ELR (cell line): ENCODE measurements around the gene HIF1A.
A peak's percentile ranks its signal among the peaks of the same experiment; 100 is the strongest.
"Not testable (repeated sequence)": the region's sequence is repeated elsewhere in the genome, so short reads cannot be mapped to it uniquely, and the experiment has no call there.

Source experiments
- DNase-seq: peaks from one replicate; pipeline ENCODE4 v3.0.0-alpha.2; 2015; ENCODE audit warnings: low read depth

The HIF1A gene

DNA sequence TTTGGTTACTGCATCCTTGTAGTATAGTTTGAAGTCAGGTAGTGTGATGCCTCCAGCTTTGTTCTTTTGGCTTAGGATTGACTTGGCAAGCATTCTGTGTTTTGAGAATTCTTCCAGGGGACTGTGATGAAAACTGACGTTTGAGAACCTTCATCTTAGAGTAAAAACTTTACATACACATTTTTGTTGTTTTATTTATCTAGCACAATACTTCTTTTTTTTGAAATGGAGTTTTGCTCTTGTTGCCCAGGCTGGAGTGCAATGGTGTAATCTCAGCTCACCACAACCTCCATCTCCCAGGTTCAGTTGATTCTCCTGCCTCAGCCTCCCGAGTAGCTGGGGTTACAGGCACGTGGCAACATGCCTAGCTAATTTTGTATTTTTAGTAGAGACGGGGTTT, 13.4 kb downstream of the HIF1A start:
- DNase-seq = not testable (repeated sequence)

DNA sequence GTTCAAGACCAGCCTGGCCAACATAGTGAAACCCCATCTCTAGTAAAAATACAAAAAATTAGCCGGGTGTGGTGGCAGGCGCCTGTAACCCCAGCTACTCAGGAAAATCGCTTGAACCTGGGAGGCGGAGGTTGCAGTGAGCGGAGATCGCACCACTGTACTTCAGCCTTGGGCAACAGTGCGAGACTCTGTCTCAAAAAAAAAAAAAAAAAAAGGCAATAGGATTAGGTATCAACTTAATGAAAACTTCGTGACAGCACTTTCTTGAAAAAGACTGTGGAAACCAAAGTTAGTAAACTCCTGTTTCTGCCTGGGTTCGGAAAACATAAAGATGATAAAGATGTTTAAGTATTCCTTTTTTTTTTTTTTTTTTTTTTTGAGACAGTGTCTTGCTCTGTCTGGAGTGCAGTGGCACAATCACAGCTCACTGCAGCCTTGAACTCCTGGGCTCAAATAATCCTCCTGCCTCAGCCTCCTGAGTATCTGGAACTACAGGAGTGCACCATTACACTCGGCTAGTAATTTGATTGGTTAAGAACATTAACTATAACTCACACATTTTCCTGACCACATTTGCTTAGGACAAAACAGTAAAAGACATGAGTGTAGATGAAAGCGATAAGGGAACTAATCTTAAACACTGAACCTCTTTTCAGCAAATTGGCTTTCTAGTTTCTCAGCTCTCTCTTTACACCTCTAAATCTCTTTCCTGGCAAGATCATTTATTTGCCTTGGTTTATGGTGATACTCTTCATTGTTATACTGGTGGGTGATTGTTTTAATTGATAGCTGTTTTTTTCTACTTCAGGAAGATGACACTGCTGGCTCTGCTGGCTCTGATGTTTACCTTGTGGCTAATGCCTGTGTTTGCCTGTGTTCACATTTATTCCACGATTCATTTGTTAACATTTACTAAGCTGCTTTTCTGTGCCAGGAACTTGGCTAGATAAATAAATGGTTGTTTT, 15.8 kb downstream of the HIF1A start:
- DNase-seq = no peak

- DNase-seq = no peak
Observed at GRCh38 chr14:61712137-61712536, 16.8 kb downstream of the HIF1A start.

- no peak for DNase-seq
Observed at GRCh38 chr14:61713724-61714437, 18.6 kb downstream of the HIF1A start.

- no peak for DNase-seq
Observed at GRCh38 chr14:61716956-61717355, 21.6 kb downstream of the HIF1A start.

GRCh38 chr14:61718039-61718438, 22.7 kb downstream of the HIF1A start:
- DNase-seq = no peak

- DNase-seq = no peak
Observed at GRCh38 chr14:61719344-61720293, 24.3 kb downstream of the HIF1A start.

- no peak for DNase-seq
Observed at GRCh38 chr14:61720294-61720661, 25.0 kb downstream of the HIF1A start.

DNA sequence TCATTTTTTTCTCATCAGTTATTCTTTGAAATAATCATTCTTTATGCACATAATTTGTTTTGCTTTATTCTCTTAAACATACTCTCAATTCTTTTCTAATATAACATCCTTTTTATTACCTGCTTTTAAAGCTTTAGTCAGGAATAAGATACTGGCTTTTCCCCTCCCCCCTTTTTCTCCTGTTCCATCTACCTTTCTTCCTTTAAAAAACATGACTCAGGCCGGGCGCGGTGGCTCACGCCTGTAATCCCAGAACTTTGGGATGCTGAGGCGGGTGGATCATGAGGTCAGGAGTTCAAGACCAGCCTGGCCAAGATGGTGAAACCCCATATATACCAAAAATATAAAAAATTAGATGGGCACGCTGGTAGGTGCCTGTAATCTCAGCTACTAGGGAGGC, 25.4 kb downstream of the HIF1A start:
- no peak for DNase-seq

DNA sequence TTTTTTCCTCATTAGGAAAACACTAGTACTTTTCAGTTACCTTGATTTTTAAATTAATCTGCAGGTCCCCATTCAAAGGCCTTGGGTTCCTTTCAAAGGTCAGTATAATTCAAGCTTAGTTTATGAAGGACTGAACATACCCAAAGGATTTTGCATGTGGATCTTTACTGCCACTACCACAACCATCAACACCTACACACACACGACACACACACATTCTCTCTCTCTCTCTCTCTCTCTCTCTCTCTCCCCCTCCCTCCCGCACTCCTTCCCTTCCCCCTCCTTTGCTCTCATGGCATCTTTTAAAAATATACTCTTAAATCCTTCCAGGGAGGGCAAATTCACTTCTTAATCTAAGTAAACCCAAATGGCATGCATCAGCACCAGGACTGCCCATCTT, 28.8 kb downstream of the HIF1A start:
- no peak for DNase-seq

DNA sequence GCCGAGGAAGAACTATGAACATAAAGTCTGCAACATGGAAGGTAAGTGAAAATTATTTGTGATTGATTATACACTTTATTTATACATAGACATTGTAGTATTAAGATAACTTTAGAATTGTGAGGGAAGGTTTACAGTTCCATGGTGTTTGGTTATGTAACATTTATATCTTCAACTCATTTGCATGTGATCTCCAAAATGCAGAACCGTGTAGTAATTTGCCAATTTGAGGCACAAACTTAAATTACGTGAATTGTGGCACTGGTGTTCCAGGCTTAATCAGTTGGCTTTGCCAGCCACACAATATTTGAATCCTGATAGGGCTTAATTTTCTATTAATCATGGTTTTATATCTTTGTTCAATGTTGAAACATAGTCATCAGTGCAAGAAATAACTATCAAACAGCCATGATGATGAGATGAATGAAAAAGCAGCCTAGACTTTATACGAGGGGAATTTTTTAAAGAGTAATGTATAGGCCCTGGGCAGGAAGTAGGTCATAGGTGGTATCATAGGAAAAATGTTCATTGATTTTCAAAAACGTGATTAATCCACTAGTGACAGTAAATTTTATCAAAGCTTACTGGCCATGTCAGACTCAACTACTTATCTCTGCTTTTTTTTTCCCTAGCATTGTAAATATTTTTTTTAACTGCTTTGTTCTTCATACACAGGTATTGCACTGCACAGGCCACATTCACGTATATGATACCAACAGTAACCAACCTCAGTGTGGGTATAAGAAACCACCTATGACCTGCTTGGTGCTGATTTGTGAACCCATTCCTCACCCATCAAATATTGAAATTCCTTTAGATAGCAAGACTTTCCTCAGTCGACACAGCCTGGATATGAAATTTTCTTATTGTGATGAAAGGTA, 31.7 kb downstream of the HIF1A start:
- DNase-seq = no peak

- peak; percentile 49 for DNase-seq
Observed at GRCh38 chr14:61730756-61731373, 35.6 kb downstream of the HIF1A start.

DNA sequence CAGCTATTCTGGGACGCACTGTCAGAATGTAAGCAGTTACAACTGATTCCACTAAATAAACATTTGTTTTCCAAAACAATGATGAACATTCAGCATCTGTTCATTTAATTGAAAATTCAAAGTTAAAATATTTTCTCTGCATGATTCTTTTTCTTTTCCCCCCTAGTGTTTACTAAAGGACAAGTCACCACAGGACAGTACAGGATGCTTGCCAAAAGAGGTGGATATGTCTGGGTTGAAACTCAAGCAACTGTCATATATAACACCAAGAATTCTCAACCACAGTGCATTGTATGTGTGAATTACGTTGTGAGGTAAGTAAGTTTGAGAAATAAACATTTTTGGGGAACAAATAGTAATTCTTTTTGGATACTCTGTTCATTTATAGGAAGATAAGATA, 38.7 kb downstream of the HIF1A start:
- DNase-seq = peak; percentile 36

GRCh38 chr14:61736751-61737150, 41.4 kb downstream of the HIF1A start:
- DNase-seq = no peak

DNA sequence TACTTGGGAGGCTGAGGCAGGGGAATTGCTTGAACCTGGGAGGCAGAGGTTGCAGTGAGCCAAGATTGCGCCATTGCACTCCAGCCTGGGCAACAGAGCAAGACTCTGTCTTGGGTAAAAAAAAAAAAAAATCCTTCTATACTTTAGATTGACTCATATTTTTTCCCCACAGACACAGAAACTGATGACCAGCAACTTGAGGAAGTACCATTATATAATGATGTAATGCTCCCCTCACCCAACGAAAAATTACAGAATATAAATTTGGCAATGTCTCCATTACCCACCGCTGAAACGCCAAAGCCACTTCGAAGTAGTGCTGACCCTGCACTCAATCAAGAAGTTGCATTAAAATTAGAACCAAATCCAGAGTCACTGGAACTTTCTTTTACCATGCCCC, 42.6 kb downstream of the HIF1A start:
- no peak for DNase-seq

DNA sequence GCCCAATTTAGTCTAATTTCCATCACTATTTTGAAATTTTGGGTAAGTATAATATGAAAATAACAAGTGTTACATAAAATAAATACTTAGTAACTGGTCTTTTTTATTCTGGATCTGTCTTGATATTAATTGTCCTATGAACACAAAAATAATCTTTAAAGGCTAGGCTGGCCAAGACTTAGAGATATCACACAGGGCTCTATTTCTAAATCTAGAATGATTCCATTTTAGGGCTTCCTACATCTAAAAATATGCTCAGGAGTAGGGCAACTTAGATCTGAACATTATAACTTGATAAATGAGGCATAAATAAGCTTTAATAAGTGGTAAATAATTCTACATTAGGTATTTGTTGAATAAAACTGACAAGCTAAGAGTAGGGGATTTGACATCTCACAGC, 43.8 kb downstream of the HIF1A start:
- no peak for DNase-seq

DNA sequence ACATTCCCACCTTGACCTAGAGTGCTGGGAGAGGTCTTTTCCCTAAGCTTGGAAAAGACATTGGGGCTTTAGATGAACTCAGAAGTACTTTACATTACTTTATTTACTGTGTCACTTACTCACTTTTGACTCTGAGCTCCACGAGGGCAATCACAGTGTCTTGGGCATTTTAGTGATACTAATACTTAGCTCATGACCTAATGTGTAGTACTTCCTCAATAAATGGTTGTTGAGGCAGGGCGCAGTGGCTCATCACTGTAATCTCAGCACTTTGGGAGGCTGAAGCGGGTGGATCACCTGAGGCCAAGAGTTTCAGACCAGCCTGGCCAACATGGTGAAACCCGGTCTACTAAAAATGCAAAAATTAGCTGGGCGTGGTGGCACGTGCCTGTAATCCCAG, 47.1 kb downstream of the HIF1A start:
- DNase-seq = no peak

DNA sequence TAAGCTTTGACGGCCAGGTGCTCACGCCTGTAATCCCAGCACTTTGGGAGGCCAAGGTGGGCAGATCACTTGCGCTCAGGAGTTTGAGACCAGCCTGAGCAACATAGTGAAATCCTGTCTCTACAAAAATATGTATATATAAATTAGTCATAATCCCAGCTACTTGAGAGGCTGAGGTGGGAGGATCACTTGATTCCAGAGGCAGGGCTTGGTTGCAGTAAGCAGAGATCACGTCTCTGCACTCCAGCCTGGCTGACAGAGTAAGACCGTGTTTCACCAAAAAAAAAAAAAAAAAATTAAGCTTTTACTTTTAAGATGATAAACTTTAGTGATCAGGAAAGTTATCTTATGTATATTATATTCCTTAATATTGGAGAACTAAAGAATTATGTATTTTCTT, 48.9 kb downstream of the HIF1A start:
- DNase-seq = no peak

DNA sequence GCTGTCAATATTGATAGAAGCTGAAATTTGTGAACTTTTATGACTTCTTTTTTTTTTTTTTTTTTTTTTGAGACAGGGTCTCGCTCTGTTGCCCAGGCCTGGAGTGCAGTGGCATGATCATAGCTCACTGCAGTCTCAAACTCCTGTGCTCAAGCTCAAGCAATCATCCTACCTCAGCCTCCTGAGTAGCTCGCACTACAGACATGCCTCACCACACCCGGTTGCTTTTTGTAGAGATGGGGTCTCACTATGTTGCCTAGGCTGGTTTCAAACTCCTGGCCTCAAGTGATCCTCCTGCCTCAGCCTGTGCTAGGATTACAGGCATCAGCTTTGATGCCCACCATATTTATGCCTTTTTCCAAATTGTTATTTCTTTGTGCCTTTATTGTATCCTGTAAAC, 51.0 kb downstream of the HIF1A start:
- not testable (repeated sequence) for DNase-seq

DNA sequence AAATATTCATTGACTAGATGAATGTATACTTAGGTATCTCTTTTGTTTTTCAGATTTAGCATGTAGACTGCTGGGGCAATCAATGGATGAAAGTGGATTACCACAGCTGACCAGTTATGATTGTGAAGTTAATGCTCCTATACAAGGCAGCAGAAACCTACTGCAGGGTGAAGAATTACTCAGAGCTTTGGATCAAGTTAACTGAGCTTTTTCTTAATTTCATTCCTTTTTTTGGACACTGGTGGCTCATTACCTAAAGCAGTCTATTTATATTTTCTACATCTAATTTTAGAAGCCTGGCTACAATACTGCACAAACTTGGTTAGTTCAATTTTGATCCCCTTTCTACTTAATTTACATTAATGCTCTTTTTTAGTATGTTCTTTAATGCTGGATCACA, 51.6 kb downstream of the HIF1A start:
- no peak for DNase-seq

DNA sequence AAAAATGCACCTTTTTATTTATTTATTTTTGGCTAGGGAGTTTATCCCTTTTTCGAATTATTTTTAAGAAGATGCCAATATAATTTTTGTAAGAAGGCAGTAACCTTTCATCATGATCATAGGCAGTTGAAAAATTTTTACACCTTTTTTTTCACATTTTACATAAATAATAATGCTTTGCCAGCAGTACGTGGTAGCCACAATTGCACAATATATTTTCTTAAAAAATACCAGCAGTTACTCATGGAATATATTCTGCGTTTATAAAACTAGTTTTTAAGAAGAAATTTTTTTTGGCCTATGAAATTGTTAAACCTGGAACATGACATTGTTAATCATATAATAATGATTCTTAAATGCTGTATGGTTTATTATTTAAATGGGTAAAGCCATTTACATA, 52.0 kb downstream of the HIF1A start:
- no peak for DNase-seq
